Measurements from ENCODE around the gene MPP7.

Gene MPP7

GRCh38 chr10:28305553-28305952 lies 2.7 kb upstream of the MPP7 start:
- DNase-seq (ENCODE audit: low spot score): no peak

DNA sequence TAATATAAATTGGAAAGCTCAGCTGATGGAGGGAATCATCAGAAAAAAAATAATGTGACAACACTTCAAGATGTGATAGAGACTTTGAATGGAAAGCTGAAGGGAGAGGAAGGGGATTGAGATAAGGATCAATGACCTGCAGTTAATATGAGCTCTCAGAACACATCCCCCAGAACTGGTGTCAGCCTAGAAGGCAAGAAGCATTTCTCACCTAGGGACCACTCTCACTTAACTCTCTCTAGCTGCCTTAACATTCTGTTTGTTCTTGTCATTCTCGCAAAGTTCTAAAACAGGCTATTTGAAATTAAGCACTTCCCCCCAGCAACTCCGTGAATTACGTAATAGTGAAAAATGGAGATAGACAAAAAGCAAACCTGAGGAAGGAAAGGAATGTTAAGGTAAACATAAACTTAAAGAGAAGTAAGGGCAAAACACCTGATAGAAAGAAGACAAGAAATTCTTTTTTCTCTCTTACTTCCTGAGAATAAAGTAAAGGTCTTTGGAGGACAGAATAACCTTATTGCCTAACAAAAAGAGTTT lies 1.2 kb upstream of the MPP7 start:
- DNase-seq (ENCODE audit: low spot score): no peak

GRCh38 chr10:28302012-28302637 lies 739 bp downstream of the MPP7 start:
- DNase-seq (ENCODE audit: low spot score): no peak

DNA sequence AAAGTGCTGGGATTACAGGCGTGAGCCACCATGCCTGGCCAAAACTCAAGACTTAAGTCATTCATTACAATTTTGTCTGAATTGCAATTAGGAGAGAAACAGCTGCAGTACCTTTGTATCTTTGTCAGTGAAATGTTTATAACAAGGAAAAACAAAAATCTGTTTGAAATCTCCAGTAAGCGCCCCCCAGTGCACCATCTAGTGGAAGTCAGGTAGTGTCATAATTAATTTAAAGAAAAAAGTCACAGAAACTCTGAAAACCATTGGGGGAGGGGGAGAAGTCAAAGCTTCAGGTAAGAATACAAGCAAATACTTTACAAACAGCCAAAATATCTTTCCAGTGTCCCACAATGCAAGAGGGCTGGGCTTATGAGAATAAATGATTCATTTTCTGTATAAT lies 2.8 kb downstream of the MPP7 start:
- no peak for DNase-seq (ENCODE audit: low spot score)

- DNase-seq (ENCODE audit: low spot score): no peak
Measured at GRCh38 chr10:28298951-28299350, 3.9 kb downstream of the MPP7 start.

DNA sequence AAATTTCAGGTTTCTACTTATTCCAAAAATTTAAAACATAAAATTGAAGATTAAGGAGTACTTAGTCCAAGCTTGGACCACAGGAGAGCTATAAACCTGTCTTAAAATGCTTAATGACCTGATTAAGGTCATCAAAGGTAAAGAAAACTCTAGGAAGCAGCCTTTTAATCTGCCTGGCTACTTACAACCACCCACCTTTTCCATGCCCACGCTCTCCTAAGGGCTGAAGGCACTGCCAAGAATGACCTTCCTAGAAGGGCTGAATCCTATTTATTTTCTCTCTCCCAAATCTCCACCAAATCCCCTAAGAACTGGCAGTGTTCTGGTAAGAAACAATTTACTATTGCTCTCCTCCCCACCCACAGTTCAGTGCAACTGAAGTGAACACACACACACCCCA lies 6.8 kb downstream of the MPP7 start:
- no peak for DNase-seq (ENCODE audit: low spot score)

- peak; percentile 23 for DNase-seq (ENCODE audit: low spot score)
Measured at GRCh38 chr10:28295336-28295735, 7.5 kb downstream of the MPP7 start.

GRCh38 chr10:28294809-28295208 lies 8.1 kb downstream of the MPP7 start:
- DNase-seq (ENCODE audit: low spot score): no peak

DNA sequence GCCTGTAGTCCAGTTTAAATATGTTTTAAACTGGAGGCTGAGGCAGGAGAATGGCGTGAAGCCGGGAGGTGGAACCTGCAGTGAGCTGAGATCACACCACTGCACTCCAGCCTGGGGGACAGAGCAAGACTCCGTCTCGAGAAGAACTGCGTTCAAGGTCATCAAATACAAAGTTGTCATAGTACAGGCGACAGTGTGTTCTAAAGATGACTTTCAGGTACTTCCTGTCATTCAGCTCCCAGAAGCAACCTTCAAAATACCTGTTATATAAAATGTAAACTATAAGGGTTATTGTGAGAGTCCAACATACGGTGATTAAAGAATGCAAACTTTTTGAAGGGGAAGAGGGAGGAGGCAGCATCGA lies 8.7 kb downstream of the MPP7 start:
- DNase-seq (ENCODE audit: low spot score): no peak

- DNase-seq (ENCODE audit: low spot score): peak; percentile 14
Measured at GRCh38 chr10:28293236-28294168, 9.4 kb downstream of the MPP7 start.

DNA sequence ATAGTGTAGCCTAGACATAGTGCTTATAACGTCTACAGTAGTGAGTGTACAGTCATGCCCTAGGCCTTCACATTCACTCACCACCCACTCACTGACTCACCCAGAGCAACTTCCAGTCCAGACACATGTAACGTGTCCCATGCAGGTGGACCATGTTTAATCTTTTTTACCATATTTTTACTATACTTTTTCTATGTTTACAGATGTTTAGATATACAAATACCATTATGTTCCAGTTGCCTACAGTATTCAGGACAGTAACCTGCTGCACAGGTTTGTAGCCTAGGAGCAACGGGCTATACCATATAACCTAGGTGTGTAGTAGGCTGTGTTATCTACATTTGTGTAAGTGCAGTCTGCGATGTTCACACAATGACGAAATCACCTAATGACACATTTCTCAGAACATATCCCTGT lies 11.0 kb downstream of the MPP7 start:
- peak; percentile 69 for DNase-seq (ENCODE audit: low spot score)

- DNase-seq (ENCODE audit: low spot score): no peak
Measured at GRCh38 chr10:28285816-28286215, 17.0 kb downstream of the MPP7 start.

GRCh38 chr10:28284126-28284525 lies 18.7 kb downstream of the MPP7 start:
- no peak for DNase-seq (ENCODE audit: low spot score)

DNA sequence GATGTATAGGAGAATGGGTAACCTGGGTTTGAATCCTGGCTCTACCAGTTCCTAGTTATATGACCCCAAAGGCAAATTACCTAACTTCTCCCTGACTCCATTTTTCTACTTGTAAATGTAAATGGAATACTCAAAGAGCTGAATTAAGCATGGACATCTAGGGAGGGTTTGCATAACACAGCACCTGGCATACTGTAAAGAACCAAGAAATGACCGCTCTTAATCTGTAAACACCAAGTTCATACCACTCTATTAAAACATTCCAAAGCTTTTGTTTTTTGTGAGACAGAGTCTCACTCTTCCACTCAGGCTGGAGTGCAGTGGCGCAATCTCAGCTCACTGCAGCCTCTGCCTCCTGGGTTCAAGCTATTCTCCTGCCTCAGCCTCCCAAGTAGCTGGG lies 19.6 kb downstream of the MPP7 start:
- DNase-seq (ENCODE audit: low spot score): no peak

DNA sequence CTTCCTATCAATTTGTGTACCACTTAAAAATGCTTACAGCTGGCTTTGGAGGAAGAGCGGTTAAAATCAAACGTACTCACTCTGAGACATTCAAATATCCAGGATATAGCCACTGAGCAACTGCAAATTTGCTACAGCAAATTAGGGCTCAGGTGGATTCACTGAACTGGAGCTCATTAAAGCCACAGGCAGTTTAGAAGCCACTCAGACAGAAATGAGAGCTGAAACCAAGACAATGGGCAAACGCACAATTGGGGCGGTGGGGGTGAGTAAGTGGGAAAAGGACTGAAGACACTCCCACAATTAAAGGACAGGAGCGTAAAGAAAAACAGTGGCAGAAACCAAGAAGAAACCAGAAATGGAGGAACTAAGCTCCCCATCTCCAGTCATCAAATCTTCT lies 20.5 kb downstream of the MPP7 start:
- no peak for DNase-seq (ENCODE audit: low spot score)

DNA sequence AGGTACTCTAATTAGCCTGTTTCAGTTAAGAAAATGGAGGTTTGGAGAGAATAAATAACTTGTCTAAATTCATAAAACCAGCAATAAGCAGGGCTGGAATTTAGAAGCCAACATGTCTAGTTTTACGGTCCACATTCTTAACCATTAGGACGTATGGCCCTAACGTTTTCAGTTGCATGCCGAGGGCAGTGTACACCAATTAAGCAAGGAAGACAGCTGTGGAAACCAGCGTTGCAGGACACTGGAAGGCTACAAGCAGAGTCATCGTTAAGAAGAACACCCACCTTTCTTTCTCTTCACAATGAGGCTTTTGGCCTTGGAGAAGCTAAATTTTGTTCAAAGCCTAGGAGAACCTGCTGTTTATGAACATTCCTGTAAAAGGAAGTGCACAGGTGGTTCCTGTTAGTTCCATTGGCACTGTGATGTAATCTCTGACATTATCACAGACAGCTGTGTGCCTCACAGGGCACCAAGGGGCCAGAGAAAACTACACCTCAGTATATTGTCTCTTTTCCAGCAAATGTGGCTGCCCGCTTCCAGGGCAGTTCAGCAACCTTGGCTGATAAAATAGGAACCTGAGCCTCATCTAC lies 21.0 kb downstream of the MPP7 start:
- no peak for DNase-seq (ENCODE audit: low spot score)

DNA sequence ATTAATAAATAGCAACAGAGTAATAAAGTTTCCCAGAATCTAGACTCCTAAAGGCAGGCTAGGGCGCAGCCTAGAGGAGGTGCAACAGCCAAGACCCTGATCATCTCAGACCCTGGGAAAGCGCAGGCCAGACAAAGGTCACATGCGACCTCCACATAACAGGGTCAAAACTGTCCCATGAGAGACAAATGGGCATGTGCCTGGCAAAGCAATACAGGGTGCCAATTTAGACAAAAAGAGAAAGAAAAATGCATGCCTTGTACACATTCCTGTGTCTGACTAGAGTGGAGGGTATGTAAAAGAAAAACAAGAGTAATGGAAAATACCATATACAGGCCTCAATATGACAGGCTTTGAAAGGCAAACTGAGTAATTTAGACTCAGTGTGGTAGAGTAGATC lies 22.2 kb downstream of the MPP7 start:
- DNase-seq (ENCODE audit: low spot score): peak; percentile 29

- DNase-seq (ENCODE audit: low spot score): no peak
Measured at GRCh38 chr10:28279878-28280277, 23.0 kb downstream of the MPP7 start.

GRCh38 chr10:28278842-28279241 lies 24.0 kb downstream of the MPP7 start:
- DNase-seq (ENCODE audit: low spot score): no peak

DNA sequence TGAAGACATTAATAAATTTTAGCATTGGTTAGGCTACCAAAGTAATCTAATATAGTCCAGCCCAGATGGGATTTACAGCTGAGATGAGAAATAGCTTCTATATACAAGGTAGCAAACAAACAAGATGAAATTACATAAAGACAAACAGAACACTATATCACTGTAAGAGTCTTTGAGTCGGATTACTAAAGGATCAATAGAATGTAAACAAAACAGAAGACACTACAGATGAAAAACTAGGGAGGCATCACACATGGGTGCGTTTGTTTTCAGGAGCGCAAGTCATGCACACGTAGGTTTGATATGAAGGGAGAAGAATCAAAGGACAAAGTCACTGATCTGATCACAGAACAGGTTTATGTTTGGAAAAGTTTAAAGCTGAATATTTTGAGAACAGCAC lies 26.5 kb downstream of the MPP7 start:
- DNase-seq (ENCODE audit: low spot score): no peak

GRCh38 chr10:28274475-28274874 lies 28.4 kb downstream of the MPP7 start:
- no peak for DNase-seq (ENCODE audit: low spot score)

DNA sequence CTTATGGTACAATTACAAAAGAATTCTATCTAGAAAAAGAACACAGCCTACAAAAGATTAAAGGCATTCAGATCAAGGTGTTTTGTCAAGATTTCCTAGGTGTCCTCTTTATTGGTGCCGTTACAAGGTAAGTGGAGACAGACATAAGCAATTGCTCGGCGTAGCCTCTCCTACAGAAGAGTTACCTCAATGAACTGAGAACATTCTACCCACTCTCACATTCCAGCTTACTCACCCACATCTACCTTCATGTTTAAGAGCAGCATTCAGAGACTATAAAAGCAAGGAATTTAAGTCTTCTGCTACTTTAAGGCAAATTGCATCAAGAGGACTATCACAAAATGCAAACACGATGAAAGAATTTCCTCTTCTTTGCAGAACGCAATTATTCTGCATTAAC lies 29.5 kb downstream of the MPP7 start:
- no peak for DNase-seq (ENCODE audit: low spot score)

DNA sequence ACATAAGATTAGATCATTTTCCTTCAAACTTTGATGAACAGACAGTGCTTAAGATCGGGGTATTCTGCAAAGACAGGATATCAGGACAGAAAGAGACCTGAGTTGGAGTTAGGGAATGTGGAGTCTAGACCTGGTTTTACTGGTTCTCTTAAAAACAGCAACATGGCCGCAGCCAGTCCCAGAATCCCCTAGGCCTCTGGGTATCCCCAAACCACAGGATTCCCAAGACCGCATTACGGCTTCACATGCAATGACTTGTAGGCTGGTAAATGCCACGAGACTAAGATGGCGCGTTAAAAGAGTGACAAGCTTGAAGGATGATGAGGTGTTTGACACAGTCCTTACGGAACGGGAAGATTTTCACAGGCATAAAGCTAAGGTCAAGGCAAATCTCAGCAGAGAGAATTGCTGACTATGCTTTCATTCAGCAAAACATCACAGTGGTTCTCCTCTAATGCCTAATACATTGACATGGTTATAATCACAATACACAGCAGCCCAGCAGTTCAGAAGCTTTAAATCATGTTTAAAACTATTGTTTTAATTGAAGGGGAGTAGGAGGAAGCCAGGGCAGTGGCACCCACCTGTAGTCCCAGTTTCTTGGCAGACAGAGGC lies 32.9 kb downstream of the MPP7 start:
- no peak for DNase-seq (ENCODE audit: low spot score)
